ENCODE results near the gene ABLIM2.

ABLIM2 gene

GRCh38 chr4:8192748-8193738, 34.4 kb upstream of the ABLIM2 start:
- DNase-seq = no peak

- DNase-seq = no peak
These were observed 32.6 kb upstream of the ABLIM2 start for GRCh38 chr4:8191136-8191747.

- DNase-seq = no peak
These were observed 31.2 kb upstream of the ABLIM2 start for GRCh38 chr4:8189551-8190466.

- no peak for DNase-seq
These were observed 30.3 kb upstream of the ABLIM2 start for GRCh38 chr4:8188743-8189550.

GRCh38 chr4:8188085-8188484, 29.5 kb upstream of the ABLIM2 start:
- no peak for DNase-seq

GRCh38 chr4:8185930-8186329, 27.3 kb upstream of the ABLIM2 start:
- no peak for DNase-seq

- no peak for DNase-seq
These were observed 26.7 kb upstream of the ABLIM2 start for GRCh38 chr4:8185295-8185694.

GRCh38 chr4:8184061-8184460, 25.4 kb upstream of the ABLIM2 start:
- no peak for DNase-seq

GRCh38 chr4:8182858-8183725, 24.5 kb upstream of the ABLIM2 start:
- DNase-seq = no peak

GRCh38 chr4:8182294-8182693, 23.7 kb upstream of the ABLIM2 start:
- DNase-seq = no peak

GRCh38 chr4:8181844-8182243, 23.2 kb upstream of the ABLIM2 start:
- no peak for DNase-seq

GRCh38 chr4:8181119-8181518, 22.5 kb upstream of the ABLIM2 start:
- no peak for DNase-seq

- no peak for DNase-seq
These were observed 21.9 kb upstream of the ABLIM2 start for GRCh38 chr4:8180310-8181093.

- DNase-seq = no peak
These were observed 21.2 kb upstream of the ABLIM2 start for GRCh38 chr4:8179771-8180170.

GRCh38 chr4:8179074-8179473, 20.5 kb upstream of the ABLIM2 start:
- no peak for DNase-seq

- DNase-seq = no peak
These were observed 19.3 kb upstream of the ABLIM2 start for GRCh38 chr4:8177956-8178355.

- no peak for DNase-seq
These were observed 18.9 kb upstream of the ABLIM2 start for GRCh38 chr4:8177552-8177951.

GRCh38 chr4:8176547-8177399, 18.2 kb upstream of the ABLIM2 start:
- no peak for DNase-seq

GRCh38 chr4:8175686-8176085, 17.1 kb upstream of the ABLIM2 start:
- no peak for DNase-seq
